H1 (cell line): ENCODE results near the gene STX5. TPM values are rescaled to one million over a fixed set of nuclear protein-coding genes. Genes with fewer than 3 reads are reported as not detected.

ENCODE experiments used
- CTCF ChIA-PET: fragments of 300-600 bp; sonication (Branson Sonifier 250); formaldehyde crosslinking; loops from one replicate; lab custom pipeline; 2021; ENCODE audit not compliant: partially characterized antibody; lab: Charles Lee
- POLR2A ChIA-PET: fragments of 300-600 bp; sonication (Branson Sonifier 250); formaldehyde crosslinking; loops from one replicate; lab custom pipeline; 2021; ENCODE audit warnings: inconsistent platforms; ENCODE audit not compliant: partially characterized antibody; lab: Charles Lee
- DNase-seq, 2 experiments: peaks; one replicate each; pipeline versions ENCODE4 v3.0.0 to v3.0.0-alpha.2; 2010 to 2022; ENCODE audit warnings: low spot score in 2 of 2, low read depth in 1 of 2, mixed read lengths in 1 of 2
- FAIRE-seq: peaks from 2 replicates; lab custom pipeline; 2011; peaks lifted over from hg19 to GRCh38; lab: Jason Lieb, UNC
- H2AFZ ChIP-seq: 2 replicates; pipeline ENCODE4 v1.8.1; 2012; ENCODE audit warnings: low read length, inconsistent platforms
- H2AK5ac ChIP-seq: 2 replicates; pipeline ENCODE4 v1.6.1; 2013; ENCODE audit warnings: low read depth, low read length
- H2BK120ac ChIP-seq: replicated peaks from 2 replicates; pipeline ENCODE3; 2013; ENCODE audit warnings: low read depth, low read length, inconsistent platforms
- H2BK12ac ChIP-seq: 2 replicates; pipeline ENCODE4 v1.6.1; 2013; ENCODE audit warnings: low read depth, low read length
- H2BK15ac ChIP-seq: 2 replicates; pipeline ENCODE4 v1.6.1; 2013; ENCODE audit warnings: low read length
- H2BK20ac ChIP-seq: 2 replicates; pipeline ENCODE4 v1.6.1; 2013; ENCODE audit warnings: low read length
- H2BK5ac ChIP-seq: 2 replicates; pipeline ENCODE4 v1.6.1; 2013; ENCODE audit warnings: low read depth, low read length
- H3K14ac ChIP-seq: 2 replicates; pipeline ENCODE4 v1.6.1; 2013; ENCODE audit warnings: inconsistent platforms; ENCODE audit not compliant: insufficient read length
- H3K18ac ChIP-seq: 2 replicates; pipeline ENCODE4 v1.6.1; 2013; ENCODE audit warnings: low read length; ENCODE audit errors: extremely low read depth
- H3K23ac ChIP-seq: 2 replicates; pipeline ENCODE4 v1.6.1; 2013; ENCODE audit warnings: inconsistent platforms; ENCODE audit not compliant: insufficient read length
- H3K23me2 ChIP-seq: 2 replicates; pipeline ENCODE4 v1.6.1; 2013; ENCODE audit warnings: low read depth, low read length
- H3K27ac ChIP-seq: 2 replicates; pipeline ENCODE4 v1.6.1; 2011; ENCODE audit warnings: low read depth, low read length, inconsistent platforms
- H3K27me3 ChIP-seq, 4 experiments: replicated peaks in 1 of 4; 1 replicate in 1 of 4; 2 replicates in 3 of 4; pipeline versions ENCODE4 v1.6.1 to v1.8.1; 2011 to 2013; ENCODE audit warnings: low read length in 3 of 4, mild to moderate bottlenecking in 3 of 4, inconsistent platforms in 2 of 4, mixed read lengths in 2 of 4, moderate library complexity in 1 of 4; ENCODE audit not compliant: control insufficient read depth in 3 of 4, insufficient read depth in 3 of 4; ENCODE audit errors: extremely low read depth in 1 of 4
- H3K36me3 ChIP-seq, 4 experiments: 2 replicates each; pipeline versions ENCODE4 v1.6.1 to v1.8.1; 2011 to 2013; ENCODE audit warnings: mild to moderate bottlenecking in 4 of 4, low read length in 3 of 4, moderate library complexity in 2 of 4, control low read depth in 1 of 4, inconsistent platforms in 1 of 4; ENCODE audit not compliant: insufficient read depth in 4 of 4, control insufficient read depth in 2 of 4
- H3K4ac ChIP-seq: replicated peaks from 2 replicates; pipeline ENCODE3; 2013; ENCODE audit warnings: low read length, low read depth, mixed read lengths, inconsistent platforms; ENCODE audit not compliant: insufficient read length
- H3K4me1 ChIP-seq, 4 experiments: replicated peaks in 1 of 4; 1 replicate in 1 of 4; 2 replicates in 3 of 4; pipeline versions ENCODE4 v1.6.1 to v1.8.1; 2011 to 2013; ENCODE audit warnings: low read length in 3 of 4, inconsistent platforms in 2 of 4, mixed read lengths in 1 of 4; ENCODE audit not compliant: insufficient read depth in 4 of 4, control insufficient read depth in 3 of 4
- H3K4me2 ChIP-seq, 2 experiments: 2 replicates each; pipeline versions ENCODE4 v1.6.1 to v1.8.1; 2011 to 2013; ENCODE audit warnings: low read depth in 2 of 2, low read length in 2 of 2, control low read depth in 1 of 2, inconsistent platforms in 1 of 2, mild to moderate bottlenecking in 1 of 2; ENCODE audit not compliant: insufficient read depth in 1 of 2
- H3K4me3 ChIP-seq, 4 experiments: fragments of 200-600, 300-600 bp in 1 of 4; sonication (generic), shearing (Covaris generic), sonication (Bioruptor Twin) in 1 of 4; 2 replicates each; pipeline versions ENCODE4 v1.5.1 to v1.8.1; 2011 to 2016; ENCODE audit warnings: low read length in 4 of 4, low read depth in 3 of 4, control low read depth in 2 of 4, inconsistent platforms in 2 of 4, mild to moderate bottlenecking in 2 of 4, mixed read lengths in 1 of 4, moderate library complexity in 1 of 4; ENCODE audit not compliant: insufficient read depth in 2 of 4; ENCODE audit errors: extremely low read depth in 1 of 4
- H3K56ac ChIP-seq: replicated peaks from 2 replicates; pipeline ENCODE3; 2013; ENCODE audit warnings: low read depth, mild to moderate bottlenecking, mixed read lengths, low read length, inconsistent platforms; ENCODE audit not compliant: insufficient read length
- H3K79me1 ChIP-seq: 2 replicates; pipeline ENCODE4 v1.6.1; 2013; ENCODE audit warnings: low read depth, low read length, control low read depth
- H3K79me2 ChIP-seq, 2 experiments: 2 replicates each; pipeline versions ENCODE4 v1.6.1 to v1.8.1; 2012 to 2013; ENCODE audit warnings: low read length in 2 of 2, mild to moderate bottlenecking in 2 of 2, inconsistent platforms in 1 of 2; ENCODE audit not compliant: insufficient read depth in 2 of 2, control insufficient read depth in 1 of 2
- H3K9ac ChIP-seq, 4 experiments: replicated peaks in 1 of 4; 1 replicate in 1 of 4; 2 replicates in 3 of 4; pipeline versions ENCODE4 v1.6.1 to v1.8.1; 2011 to 2013; ENCODE audit warnings: low read depth in 3 of 4, low read length in 3 of 4, control low read depth in 2 of 4, mild to moderate bottlenecking in 2 of 4, moderate library complexity in 2 of 4, inconsistent platforms in 1 of 4; ENCODE audit errors: extremely low read depth in 1 of 4
- H3K9me3 ChIP-seq, 2 experiments: 2 replicates each; pipeline versions ENCODE4 v1.6.1 to v1.8.1; 2012 to 2013; ENCODE audit warnings: mild to moderate bottlenecking in 2 of 2, moderate library complexity in 2 of 2, control low read depth in 1 of 2, inconsistent platforms in 1 of 2, low read depth in 1 of 2, low read length in 1 of 2, mixed read lengths in 1 of 2; ENCODE audit not compliant: insufficient read depth in 2 of 2
- H4K20me1 ChIP-seq, 2 experiments: replicated peaks in 1 of 2; 2 replicates each; pipeline versions ENCODE3 to v1.8.1; 2011 to 2013; ENCODE audit warnings: inconsistent platforms in 2 of 2, low read length in 2 of 2, mild to moderate bottlenecking in 1 of 2; ENCODE audit not compliant: insufficient read depth in 2 of 2, control insufficient read depth in 1 of 2
- H4K5ac ChIP-seq: 2 replicates; pipeline ENCODE4 v1.6.1; 2013; ENCODE audit warnings: low read length, low read depth, mixed read lengths, inconsistent platforms; ENCODE audit not compliant: insufficient read length
- H4K8ac ChIP-seq: 2 replicates; pipeline ENCODE4 v1.8.0; 2013; ENCODE audit warnings: mild to moderate bottlenecking, moderate library complexity, low read length, inconsistent platforms; ENCODE audit not compliant: insufficient read depth; ENCODE audit errors: extremely low read depth
- H4K91ac ChIP-seq: replicated peaks from 2 replicates; pipeline ENCODE3; 2013; ENCODE audit warnings: low read length, mixed read lengths, inconsistent platforms; ENCODE audit not compliant: insufficient read length
- BCL11A ChIP-seq, 2 experiments: IDR thresholded peaks; one replicate each; pipeline ENCODE4 v1.6.1; 2011; ENCODE audit warnings: low read depth in 2 of 2, low read length in 2 of 2, mild to moderate bottlenecking in 2 of 2
- CBX5 ChIP-seq: fragments of 300-800, 300-1000 bp; sonication (generic); IDR thresholded peaks from 2 replicates; pipeline ENCODE4 v1.7.1; 2016; ENCODE audit warnings: antibody characterized with exemption, low read length, low read depth
- GABPA ChIP-seq: IDR thresholded peaks from 2 replicates; pipeline ENCODE4 v1.6.1; 2011; ENCODE audit warnings: mild to moderate bottlenecking, low read length, moderate library complexity, borderline replicate concordance; ENCODE audit not compliant: insufficient read depth
- HDAC2 ChIP-seq, 2 experiments: fragments of 300-600 bp in 1 of 2; sonication (generic) in 1 of 2; IDR thresholded peaks; 2 replicates each; pipeline ENCODE4 v1.6.1; 2011 to 2012; ENCODE audit warnings: low read depth in 2 of 2, low read length in 2 of 2, mild to moderate bottlenecking in 2 of 2, moderate library complexity in 2 of 2, borderline replicate concordance in 1 of 2, inconsistent platforms in 1 of 2
- RBBP5 ChIP-seq: IDR thresholded peaks from 2 replicates; pipeline ENCODE4 v1.7.1; 2012; ENCODE audit warnings: low read depth, mild to moderate bottlenecking, inconsistent platforms, low read length, moderate library complexity, borderline replicate concordance
- SIN3A ChIP-seq, 2 experiments: IDR thresholded peaks in 1 of 2; conservative IDR thresholded peaks in 1 of 2; 2 replicates each; pipeline ENCODE4 v1.6.1; 2011 to 2012; ENCODE audit warnings: low read length in 2 of 2, improper control_type of control experiment in 1 of 2, low read depth in 1 of 2, mild to moderate bottlenecking in 1 of 2
- SP1 ChIP-seq: IDR thresholded peaks from 2 replicates; pipeline ENCODE4 v1.6.1; 2011; ENCODE audit warnings: low read depth, low read length
- TEAD4 ChIP-seq: IDR thresholded peaks from 2 replicates; pipeline ENCODE4 v1.6.1; 2012; ENCODE audit warnings: low read depth, low read length, inconsistent platforms, mixed read lengths
- YY1 ChIP-seq: IDR thresholded peaks from 2 replicates; pipeline ENCODE4 v1.6.1; 2011; ENCODE audit warnings: low read depth, mild to moderate bottlenecking, low read length
- ZNF274 ChIP-seq: IDR thresholded peaks from 2 replicates; pipeline ENCODE4 v1.7.0; 2012; ENCODE audit warnings: low read length, borderline replicate concordance; ENCODE audit errors: extremely low read depth
- whole genome bisulfite sequencing, 2 experiments: shearing (Covaris generic) in 1 of 2; methylation state at CpG; one replicate each; pipeline versions ENCODE4 v1.1.6 to v1.1.7; 2013 to 2015; ENCODE audit warnings: low lambda C conversion rate in 2 of 2, mixed read lengths in 2 of 2, inconsistent platforms in 1 of 2, low coverage in 1 of 2, missing lambda C conversion rate in 1 of 2; ENCODE audit not compliant: insufficient replicate concordance in 2 of 2, insufficient coverage in 1 of 2, insufficient read length in 1 of 2; ENCODE audit errors: extremely low coverage in 1 of 2, missing lambda C conversion rate in 1 of 2; 5-methylcytosine and 5-hydroxymethylcytosine counted together
- polyA plus RNA-seq, 7 experiments: library from polyadenylated mRNA; depleted of rRNA in 3 of 7; stranded (reverse) in 5 of 7; unstranded in 2 of 7; fragments of >200 nt in 5 of 7; fragments of 200-250 nt in 2 of 7; gene quantifications; 1 replicate in 5 of 7; 2 replicates in 1 of 7; 4 replicates in 1 of 7; pipeline versions ENCODE4 v1.2.1 to v1.2.3, GENCODE V29; 2011 to 2013; ENCODE audit warnings: missing spikeins in 2 of 7, mixed read lengths in 2 of 7
- total RNA-seq: library from RNA; stranded (reverse); fragmentation: NEBNext Ultra II Directional; extraction: Animal tissue kit (Norgen Biotek cat#: 25700); gene quantifications from 2 replicates; pipeline ENCODE4 v1.2.1, GENCODE V29; 2021
- TF ChIP-seq, protein P1 (sequence below): IDR thresholded peaks from 2 replicates; pipeline ENCODE4 v1.6.1; 2012; ENCODE audit warnings: inconsistent platforms
- TF ChIP-seq, protein P2 (sequence below): IDR thresholded peaks from 2 replicates; pipeline ENCODE4 v1.6.1; 2011; ENCODE audit warnings: low read length, improper control_type of control experiment

Gene STX5
- total and polyA plus RNA-seq, 2 of the 8 experiments (the other 6 are each of a cell fraction or from before 2014, with no cell fraction given) = 24.2 to 28.5 TPM

DNA sequence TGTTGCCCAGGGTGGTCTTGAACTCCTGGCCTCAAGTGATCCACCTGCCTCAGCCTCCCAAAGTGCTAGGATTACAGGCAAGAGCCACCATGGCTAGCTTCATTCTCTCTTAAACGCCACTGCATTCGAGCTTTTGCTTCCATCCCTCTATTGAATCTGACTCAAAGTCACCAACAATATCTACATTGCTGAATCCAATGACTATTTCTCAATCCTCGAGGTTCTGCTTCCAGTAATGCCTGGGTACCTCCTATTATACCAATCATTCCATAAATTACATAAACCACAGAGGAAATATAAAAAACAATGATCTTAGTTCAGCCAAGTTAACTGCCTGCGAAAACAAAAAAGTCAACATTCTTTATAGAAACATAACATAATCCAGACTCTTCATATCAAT is 14.7 kb downstream of the STX5 start:
- ChIA-PET CTCF (interaction anchor here (0.7 to 1.9 kb wide), 5 partner anchors 9 to 31 kb away, joined by 3 to 9 read pairs (median 3); partner anchors contain the start of gene TMEM223), POLR2A (interaction anchor here (0.7 to 6.8 kb wide), 12 partner anchors 10 to 75 kb away, joined by 3 to 57 read pairs (median 6); partner anchors contain the start of genes NXF1, STX5, TEX54 and WDR74)
- H2BK20ac ChIP-seq = no peak overlapping the region
- peaks cover 3 to 20% (median 6%) of the 10 kb centered on the region in 4 experiments; a peak in 4 of 8 replicates for H3K36me3 ChIP-seq
- no peak overlapping the region for H3K56ac ChIP-seq
- 94% methylated on average over 4 of the region's 4 CpGs; no CpG with 5 or more reads in 1 of the 2 experiments for WGBS, 2 experiments
- no peaks in the 10 kb centered on the region for H3K4me1 ChIP-seq
- no peaks in the 10 kb centered on the region for H3K79me1 ChIP-seq
- no peak overlapping the region for H3K27ac ChIP-seq
- H2BK15ac ChIP-seq = no peak overlapping the region
- no peaks in the 10 kb centered on the region for H3K9me3 ChIP-seq
- H3K14ac ChIP-seq = no peak overlapping the region
- H3K27me3 ChIP-seq = no peaks in the 10 kb centered on the region
- no peak overlapping the region for H4K91ac ChIP-seq
- no peak overlapping the region for H3K4me3 ChIP-seq
- H4K5ac ChIP-seq = no peak overlapping the region
- H2BK12ac ChIP-seq = no peak overlapping the region
- H2AFZ ChIP-seq = no peak overlapping the region
- no peaks in the 10 kb centered on the region for H4K20me1 ChIP-seq
- H3K79me2 ChIP-seq = no peaks in the 10 kb centered on the region; a peak in 1 of 4 replicates
- H3K23me2 ChIP-seq = no peaks in the 10 kb centered on the region
- H3K4ac ChIP-seq = no peak overlapping the region
- no peak overlapping the region for H3K23ac ChIP-seq
- H3K4me2 ChIP-seq = no peak overlapping the region
- no peak for DNase-seq
- H2AK5ac ChIP-seq = no peak overlapping the region
- no peak overlapping the region for H3K18ac ChIP-seq
- no peak overlapping the region for H2BK5ac ChIP-seq
- FAIRE-seq = no peak
- no peak overlapping the region for H3K9ac ChIP-seq
- H4K8ac ChIP-seq = no peak overlapping the region
- no peak overlapping the region for H2BK120ac ChIP-seq
- TF ChIP-seq RBBP5 = no peak
- TF ChIP-seq ZNF274 = no peak
- no peak for TF ChIP-seq TEAD4
- TF ChIP-seq, protein P1, sequence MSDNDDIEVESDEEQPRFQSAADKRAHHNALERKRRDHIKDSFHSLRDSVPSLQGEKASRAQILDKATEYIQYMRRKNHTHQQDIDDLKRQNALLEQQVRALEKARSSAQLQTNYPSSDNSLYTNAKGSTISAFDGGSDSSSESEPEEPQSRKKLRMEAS = no peak
- TF ChIP-seq BCL11A (IDR thresholded peaks at IDR 0.05; ENCODE audit: low read depth in 2 of 2, low read length in 2 of 2) = no peak
- no peak for TF ChIP-seq CBX5
- TF ChIP-seq, protein P2, sequence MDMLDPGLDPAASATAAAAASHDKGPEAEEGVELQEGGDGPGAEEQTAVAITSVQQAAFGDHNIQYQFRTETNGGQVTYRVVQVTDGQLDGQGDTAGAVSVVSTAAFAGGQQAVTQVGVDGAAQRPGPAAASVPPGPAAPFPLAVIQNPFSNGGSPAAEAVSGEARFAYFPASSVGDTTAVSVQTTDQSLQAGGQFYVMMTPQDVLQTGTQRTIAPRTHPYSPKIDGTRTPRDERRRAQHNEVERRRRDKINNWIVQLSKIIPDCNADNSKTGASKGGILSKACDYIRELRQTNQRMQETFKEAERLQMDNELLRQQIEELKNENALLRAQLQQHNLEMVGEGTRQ = no peak
- TF ChIP-seq HDAC2 (IDR thresholded peaks at IDR 0.05; ENCODE audit: borderline replicate concordance in 1 of 2, low read depth in 2 of 2, low read length in 2 of 2) = no peak
- TF ChIP-seq SIN3A (conservative IDR thresholded peaks at IDR 0.05 in 1 of 2, IDR thresholded peaks at IDR 0.05 in 1 of 2; ENCODE audit: low read depth in 1 of 2, low read length in 2 of 2) = no peak
- no peak for TF ChIP-seq SP1
- TF ChIP-seq GABPA = no peak
- no peak for TF ChIP-seq YY1
